Liver (tissue), 9 donors: ENCODE results near the gene ORAI3. TPM values are rescaled to one million over a fixed set of nuclear protein-coding genes. Genes with fewer than 3 reads are reported as not detected.

Experiments
- DNase-seq: peaks from one replicate; pipeline ENCODE4 v3.0.0-alpha.2; 2017; ENCODE audit warnings: low spot score
- H3K27ac ChIP-seq, 2 donors: one replicate each; pipeline ENCODE4 v1.7.0; 2013; ENCODE audit warnings: inconsistent platforms in 2 of 2, low read length in 2 of 2, control low read depth in 1 of 2, low read depth in 1 of 2, mild to moderate bottlenecking in 1 of 2
- H3K27me3 ChIP-seq, 4 donors: one replicate each; pipeline versions ENCODE4 v1.6.1 to v1.7.0; 2013; ENCODE audit warnings: low read length in 3 of 4, inconsistent platforms in 1 of 4, mild to moderate bottlenecking in 1 of 4, moderate library complexity in 1 of 4; ENCODE audit not compliant: control insufficient read depth in 4 of 4, insufficient read depth in 4 of 4
- H3K36me3 ChIP-seq, 4 donors: one replicate each; pipeline versions ENCODE4 v1.6.1 to v1.7.0; 2013; ENCODE audit warnings: low read length in 3 of 4, mild to moderate bottlenecking in 3 of 4, low read depth in 1 of 4, moderate library complexity in 1 of 4; ENCODE audit not compliant: control insufficient read depth in 4 of 4, insufficient read depth in 3 of 4
- H3K4me1 ChIP-seq, 4 donors: one replicate each; pipeline versions ENCODE4 v1.6.1 to v1.7.0; 2013; ENCODE audit warnings: low read length in 3 of 4, mild to moderate bottlenecking in 3 of 4, moderate library complexity in 1 of 4; ENCODE audit not compliant: control insufficient read depth in 4 of 4, insufficient read depth in 4 of 4
- H3K4me3 ChIP-seq, 3 donors: one replicate each; pipeline versions ENCODE4 v1.6.1 to v1.7.0; 2013; ENCODE audit warnings: low read length in 3 of 3, control low read depth in 1 of 3, low read depth in 1 of 3, mild to moderate bottlenecking in 1 of 3
- H3K9ac ChIP-seq, 2 donors: one replicate each; pipeline ENCODE4 v1.7.0; 2013; ENCODE audit warnings: low read length in 2 of 2, mild to moderate bottlenecking in 2 of 2, moderate library complexity in 2 of 2, control low read depth in 1 of 2, low read depth in 1 of 2
- H3K9me3 ChIP-seq, 4 donors: one replicate each; pipeline versions ENCODE4 v1.6.1 to v1.7.0; 2013; ENCODE audit warnings: low read length in 3 of 4; ENCODE audit not compliant: control insufficient read depth in 4 of 4
- ATF3 ChIP-seq: IDR thresholded peaks from 2 replicates; pipeline ENCODE4 v1.6.1; 2016; ENCODE audit warnings: antibody characterized with exemption
- CTCF ChIP-seq: fragments of 150-350 bp; IDR thresholded peaks from 2 replicates; pipeline ENCODE4 v1.5.1; 2017; ENCODE audit warnings: improper control_type of control experiment, low read depth, low read length; ENCODE audit not compliant: missing input control
- EGR1 ChIP-seq, 2 donors: IDR thresholded peaks; 2 replicates each; pipeline ENCODE4 v1.6.1; 2016 to 2018; ENCODE audit warnings: antibody characterized with exemption in 2 of 2, low read depth in 2 of 2
- FOXA1 ChIP-seq: IDR thresholded peaks from 2 replicates; pipeline ENCODE4 v1.6.1; 2016; ENCODE audit warnings: antibody characterized with exemption
- FOXA2 ChIP-seq: IDR thresholded peaks from 2 replicates; pipeline ENCODE4 v1.6.1; 2016; ENCODE audit warnings: antibody characterized with exemption
- GABPA ChIP-seq, 2 donors: IDR thresholded peaks in 1 of 2; conservative IDR thresholded peaks in 1 of 2; 2 replicates each; pipeline ENCODE4 v1.6.1; 2016; ENCODE audit warnings: antibody characterized with exemption in 2 of 2, mild to moderate bottlenecking in 1 of 2, moderate library complexity in 1 of 2
- HNF4A ChIP-seq, 2 donors: conservative IDR thresholded peaks; 2 replicates each; pipeline ENCODE4 v1.6.1; 2016; ENCODE audit warnings: antibody characterized with exemption in 2 of 2, mild to moderate bottlenecking in 2 of 2
- HNF4G ChIP-seq: IDR thresholded peaks from 2 replicates; pipeline ENCODE4 v1.6.1; 2016; ENCODE audit warnings: antibody characterized with exemption
- JUND ChIP-seq, 2 donors: IDR thresholded peaks; 2 replicates each; pipeline ENCODE4 v1.6.1; 2016; ENCODE audit warnings: antibody characterized with exemption in 2 of 2
- MAX ChIP-seq: IDR thresholded peaks from 2 replicates; pipeline ENCODE4 v1.6.1; 2016; ENCODE audit warnings: antibody characterized with exemption
- NR2F2 ChIP-seq: IDR thresholded peaks from 2 replicates; pipeline ENCODE4 v1.6.1; 2016; ENCODE audit warnings: antibody characterized with exemption
- RAD21 ChIP-seq, 2 donors: IDR thresholded peaks; 2 replicates each; pipeline ENCODE4 v1.6.1; 2016; ENCODE audit warnings: antibody characterized with exemption in 2 of 2, mild to moderate bottlenecking in 2 of 2
- REST ChIP-seq: IDR thresholded peaks from 2 replicates; pipeline ENCODE4 v1.6.1; 2016; ENCODE audit warnings: antibody characterized with exemption, mild to moderate bottlenecking
- RXRA ChIP-seq, 2 donors: IDR thresholded peaks; 2 replicates each; pipeline ENCODE4 v1.6.1; 2017 to 2018; ENCODE audit warnings: antibody characterized with exemption in 2 of 2, mild to moderate bottlenecking in 1 of 2
- SP1 ChIP-seq: IDR thresholded peaks from 2 replicates; pipeline ENCODE4 v1.6.1; 2018; ENCODE audit warnings: antibody characterized with exemption, mild to moderate bottlenecking
- TAF1 ChIP-seq: conservative IDR thresholded peaks from 2 replicates; pipeline ENCODE4 v1.6.1; 2016; ENCODE audit warnings: antibody characterized with exemption, mild to moderate bottlenecking
- YY1 ChIP-seq: IDR thresholded peaks from 2 replicates; pipeline ENCODE4 v1.6.1; 2016; ENCODE audit warnings: antibody characterized with exemption, mild to moderate bottlenecking
- ZBTB33 ChIP-seq: IDR thresholded peaks from 2 replicates; pipeline ENCODE4 v1.6.1; 2016; ENCODE audit warnings: antibody characterized with exemption
- WGBS: extraction: QIAGEN DNeasy Blood & Tissue Kit; methylation state at CpG from one replicate; pipeline ENCODE4 v1.1.7; 2013; 5-methylcytosine and 5-hydroxymethylcytosine counted together
- polyA plus RNA-seq, 2 donors: library from polyadenylated mRNA; stranded (reverse) in 1 of 2; unstranded in 1 of 2; fragments of 200-250 nt in 1 of 2; fragments of >200 nt in 1 of 2; fragmentation: Nextera tagmentation in 1 of 2; extraction: Ambion mirVana in 1 of 2; gene quantifications; one replicate each; pipeline versions ENCODE4 v1.2.1 to v1.2.3, GENCODE V29; 2013 to 2015
- total RNA-seq, 2 donors: library from RNA; depleted of rRNA; stranded (reverse); fragments of >200 nt; gene quantifications; one replicate each; pipeline ENCODE4 v1.2.3, GENCODE V29; 2014
- donor health status: healthy.
- donor health status: healthy.
- donor health status: healthy.
- donor health status: healthy.
- donor health status: healthy.

The ORAI3 gene
- total and polyA plus RNA-seq, 4 donors: 26.6 to 39.1 (median 31.4) TPM

GRCh38 chr16:30984669-30985400, 36.0 kb downstream of the ORAI3 start, which contains the start of gene HSD3B7:
TSS of gene HSD3B7 (plus strand) at chr16:30985207. CDS start at chr16:30985659, 452 bp downstream.
- Histone ChIP-seq H3K9me3 (no peaks in the 10 kb centered on the region), H3K36me3 (peaks cover 3 to 31% (median 12%) of the 10 kb centered on the region in 4 donors), H3K27ac (peak within 1 kb of the TSS; percentile 90 to 93), H3K27me3 (no peaks in the 10 kb centered on the region), H3K9ac (peak within 1 kb of the TSS; percentile 18 to 89), H3K4me3 (peak within 1 kb of the TSS; percentile 37 to 74 (median 61)), H3K4me1 (peaks cover 6 to 20% (median 13%) of the 10 kb centered on the region in 4 donors)
- 26% methylated on average over 24 of the region's 24 CpGs for WGBS
- peak; percentile 94 for DNase-seq
- peak; percentile 76 to 88 for TF ChIP-seq RAD21 (IDR thresholded peaks at IDR 0.05)
- TF ChIP-seq EGR1 (IDR thresholded peaks at IDR 0.05; ENCODE audit: low read depth in 2 of 2): no peak
- TF ChIP-seq HNF4G: no peak
- TF ChIP-seq RXRA (IDR thresholded peaks at IDR 0.05): peak; percentile 32 to 51
- peak in 1 of 2 donors; percentile 28 for TF ChIP-seq HNF4A (conservative IDR thresholded peaks at IDR 0.05)
- no peak for TF ChIP-seq NR2F2
- TF ChIP-seq REST: peak; percentile 31
- TF ChIP-seq FOXA1: no peak
- TF ChIP-seq SP1: peak; percentile 7
- peak; percentile 76 for TF ChIP-seq YY1
- no peak for TF ChIP-seq ATF3
- TF ChIP-seq ZBTB33: no peak
- TF ChIP-seq CTCF: peak; percentile 95
- TF ChIP-seq GABPA (IDR thresholded peaks at IDR 0.05 in 1 of 2, conservative IDR thresholded peaks at IDR 0.05 in 1 of 2): peak in 1 of 2 donors; percentile 51
- no peak for TF ChIP-seq MAX
- no peak for TF ChIP-seq JUND (IDR thresholded peaks at IDR 0.05)
- no peak for TF ChIP-seq FOXA2
- TF ChIP-seq TAF1: no peak
